Right atrium auricular region (tissue), 2 donors: ENCODE measurements around the gene MYPN. TPM values are rescaled to one million over a fixed set of nuclear protein-coding genes. Genes with fewer than 3 reads are reported as not detected.
"Not testable (repeated sequence)": the region's sequence is repeated elsewhere in the genome, so short reads cannot be mapped to it uniquely, and the experiment has no call there.

Experiments
- DNase-seq: peaks from one replicate; pipeline ENCODE4 v3.0.0-alpha.2; 2019; ENCODE audit warnings: low spot score
- H3K27ac ChIP-seq, 2 donors: fragments of 200-600 bp; sonication (generic); 1 replicate in 1 of 2; 2 replicates in 1 of 2; pipeline ENCODE4 v1.5.1; 2016 to 2019
- H3K27me3 ChIP-seq, 2 donors: fragments of 200-600 bp; sonication (generic); one replicate each; pipeline versions ENCODE4 v1.5.1 to v1.6.0; 2017 to 2019
- H3K36me3 ChIP-seq: fragments of 200-600 bp; sonication (generic); one replicate; pipeline ENCODE4 v1.5.1; 2016
- H3K4me1 ChIP-seq, 2 donors: fragments of 200-600 bp; sonication (generic); one replicate each; pipeline versions ENCODE4 v1.5.1 to v1.6.0; 2017 to 2019
- H3K4me3 ChIP-seq, 2 donors: fragments of 200-600 bp; sonication (generic); 1 replicate in 1 of 2; 2 replicates in 1 of 2; pipeline ENCODE4 v1.5.1; 2017 to 2019; ENCODE audit warnings: mild to moderate bottlenecking in 1 of 2, moderate library complexity in 1 of 2
- H3K9me3 ChIP-seq, 2 donors: fragments of 200-600 bp; sonication (generic); one replicate each; pipeline ENCODE4 v1.5.1; 2019
- CTCF ChIP-seq, 2 donors: fragments of 200-600 bp; sonication (generic); IDR thresholded peaks; one replicate each; pipeline ENCODE4 v1.5.1; 2019; ENCODE audit warnings: antibody characterized with exemption in 2 of 2
- total RNA-seq, 2 donors: library from RNA; depleted of rRNA; stranded (reverse); fragments of >200 nt; gene quantifications; one replicate each; pipeline ENCODE4 v1.1.0, GENCODE V29; 2016

MYPN gene
- total RNA-seq, 2 donors from 2014 or later = 93.5 to 145 TPM

DNA sequence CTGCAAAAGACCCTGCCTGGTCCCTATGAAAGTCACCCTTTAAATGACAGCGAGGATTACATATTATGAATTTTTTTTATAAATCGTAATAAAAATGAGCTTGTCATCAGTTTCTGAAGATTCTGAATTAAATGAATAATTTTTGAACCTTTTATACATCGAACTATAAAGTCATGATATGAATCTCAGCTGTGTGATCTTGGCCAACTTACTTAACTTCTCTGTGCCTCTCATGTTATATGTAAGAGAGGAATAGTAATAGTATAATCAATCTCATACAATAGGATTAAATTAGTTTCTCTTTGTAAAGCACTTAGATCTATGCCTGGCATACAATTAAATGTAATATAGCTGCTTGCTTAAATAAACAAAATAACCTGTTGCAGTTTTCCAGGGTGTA lies 127.9 kb downstream of the MYPN start:
- no peaks in the 10 kb centered on the region for H3K27me3 ChIP-seq
- no peaks in the 10 kb centered on the region for H3K9me3 ChIP-seq
- TF ChIP-seq CTCF (IDR thresholded peaks at IDR 0.05) = no peak
- no peaks in the 10 kb centered on the region for H3K36me3 ChIP-seq
- no peak overlapping the region for H3K27ac ChIP-seq
- H3K4me1 ChIP-seq = no peaks in the 10 kb centered on the region
- DNase-seq = no peak
- no peak overlapping the region for H3K4me3 ChIP-seq

- no peaks in the 10 kb centered on the region for H3K9me3 ChIP-seq
- DNase-seq = no peak
- no peaks in the 10 kb centered on the region for H3K27me3 ChIP-seq
- H3K27ac ChIP-seq = no peak overlapping the region
- H3K36me3 ChIP-seq = no peaks in the 10 kb centered on the region
- H3K4me3 ChIP-seq = no peak overlapping the region
- no peaks in the 10 kb centered on the region for H3K4me1 ChIP-seq
- no peak for TF ChIP-seq CTCF (IDR thresholded peaks at IDR 0.05)
These were observed 129.1 kb downstream of the MYPN start for GRCh38 chr10:68238371-68238770.

DNA sequence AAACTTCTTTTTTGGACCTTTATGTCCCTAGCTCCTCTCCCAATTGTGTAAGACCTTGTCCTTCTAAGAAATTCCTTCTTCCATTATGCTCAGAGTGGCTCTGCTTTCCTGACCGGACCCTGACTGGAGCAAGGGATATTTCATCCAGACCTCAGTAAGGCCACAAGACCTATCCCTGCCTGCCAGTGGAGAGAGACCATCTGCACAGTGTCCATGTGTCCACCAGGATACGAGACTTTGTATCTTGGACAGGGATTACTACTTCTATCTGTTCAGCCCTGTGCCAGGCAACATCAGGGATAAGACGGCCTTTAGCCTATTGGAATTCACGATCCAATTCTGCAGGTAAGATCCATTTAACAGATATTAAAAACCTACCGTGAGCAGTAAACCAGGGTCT lies 129.8 kb downstream of the MYPN start:
- no peaks in the 10 kb centered on the region for H3K36me3 ChIP-seq
- TF ChIP-seq CTCF (IDR thresholded peaks at IDR 0.05) = no peak
- no peak overlapping the region for H3K27ac ChIP-seq
- H3K4me3 ChIP-seq = no peak overlapping the region
- DNase-seq = no peak
- no peaks in the 10 kb centered on the region for H3K9me3 ChIP-seq
- H3K4me1 ChIP-seq = no peaks in the 10 kb centered on the region
- no peaks in the 10 kb centered on the region for H3K27me3 ChIP-seq

GRCh38 chr10:68239596-68240150 lies 130.4 kb downstream of the MYPN start:
- no peak for DNase-seq
- H3K27me3 ChIP-seq = no peaks in the 10 kb centered on the region
- no peaks in the 10 kb centered on the region for H3K9me3 ChIP-seq
- no peaks in the 10 kb centered on the region for H3K36me3 ChIP-seq
- no peak overlapping the region for H3K4me3 ChIP-seq
- TF ChIP-seq CTCF (IDR thresholded peaks at IDR 0.05) = no peak
- H3K4me1 ChIP-seq = no peaks in the 10 kb centered on the region
- no peak overlapping the region for H3K27ac ChIP-seq

DNA sequence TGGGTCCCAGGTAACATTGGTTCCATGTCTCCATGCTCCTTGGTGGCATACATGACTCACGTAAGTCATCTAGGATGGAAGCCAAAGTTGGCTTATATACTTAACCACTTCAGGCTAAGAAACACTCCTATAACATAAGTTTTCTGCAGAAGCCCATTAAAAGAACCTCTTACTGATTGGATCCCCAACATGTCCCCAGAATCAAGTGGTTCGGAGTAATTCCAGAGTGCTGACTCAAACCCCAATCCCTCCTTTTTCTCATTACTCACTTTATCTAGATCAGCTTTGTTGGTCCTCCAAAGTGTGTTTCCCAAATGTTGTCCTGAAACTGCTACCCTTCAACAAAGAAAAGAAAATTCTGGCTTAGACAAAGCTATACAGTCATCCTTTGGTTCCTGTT lies 132.8 kb downstream of the MYPN start:
- H3K36me3 ChIP-seq = no peaks in the 10 kb centered on the region
- H3K9me3 ChIP-seq = no peaks in the 10 kb centered on the region
- DNase-seq = no peak
- no peaks in the 10 kb centered on the region for H3K27me3 ChIP-seq
- H3K27ac ChIP-seq = no peak overlapping the region
- no peaks in the 10 kb centered on the region for H3K4me1 ChIP-seq
- no peak overlapping the region for H3K4me3 ChIP-seq
- TF ChIP-seq CTCF (IDR thresholded peaks at IDR 0.05) = no peak

DNA sequence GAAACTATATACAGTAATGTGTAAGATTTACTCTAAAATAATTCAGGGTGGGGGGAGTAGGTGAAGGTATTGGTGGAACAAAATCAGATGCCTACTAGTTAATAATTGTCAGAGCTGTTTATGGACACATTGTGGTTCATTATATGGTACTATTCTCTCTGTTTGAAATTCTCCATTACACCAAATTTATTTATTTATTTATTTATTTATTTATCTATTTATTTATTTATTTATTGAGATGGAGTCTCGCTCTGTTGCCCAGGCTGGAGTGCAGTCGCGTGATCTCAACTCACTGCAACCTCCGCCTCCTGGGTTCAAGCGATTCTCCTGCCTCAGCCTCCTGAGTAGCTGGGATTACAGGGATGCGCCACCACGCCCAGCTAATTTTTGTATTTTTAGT lies 137.1 kb downstream of the MYPN start:
- H3K9me3 ChIP-seq, DNase-seq, H3K36me3 ChIP-seq, H3K27ac ChIP-seq, H3K4me3 ChIP-seq, H3K4me1 ChIP-seq, H3K27me3 ChIP-seq: not testable (repeated sequence)
